Measurements from ENCODE around the gene PLEKHG2.

Gene PLEKHG2

GRCh38 chr19:39419003-39419402, 6.5 kb downstream of the PLEKHG2 start:
- DNase-seq (ENCODE audit: low read depth, low spot score): no peak

GRCh38 chr19:39420769-39421168, 8.3 kb downstream of the PLEKHG2 start:
- no peak for DNase-seq (ENCODE audit: low read depth, low spot score)

- no peak for DNase-seq (ENCODE audit: low read depth, low spot score)
These were observed 9.6 kb downstream of the PLEKHG2 start for GRCh38 chr19:39422020-39422419.

- no peak for DNase-seq (ENCODE audit: low read depth, low spot score)
These were observed 11.0 kb downstream of the PLEKHG2 start for GRCh38 chr19:39423258-39424086.

GRCh38 chr19:39424934-39425333, 12.5 kb downstream of the PLEKHG2 start:
- no peak for DNase-seq (ENCODE audit: low read depth, low spot score)

GRCh38 chr19:39425744-39426143, 13.3 kb downstream of the PLEKHG2 start:
- no peak for DNase-seq (ENCODE audit: low read depth, low spot score)

GRCh38 chr19:39426170-39426569, 13.7 kb downstream of the PLEKHG2 start:
- DNase-seq (ENCODE audit: low read depth, low spot score): no peak

GRCh38 chr19:39427707-39428106, 15.2 kb downstream of the PLEKHG2 start:
- DNase-seq (ENCODE audit: low read depth, low spot score): no peak

- peak; percentile 89 for DNase-seq (ENCODE audit: low read depth, low spot score)
These were observed 16.0 kb downstream of the PLEKHG2 start for GRCh38 chr19:39428283-39429112.

- peak; percentile 97 for DNase-seq (ENCODE audit: low read depth, low spot score)
These were observed 18.5 kb downstream of the PLEKHG2 start for GRCh38 chr19:39430675-39431593.

GRCh38 chr19:39432677-39433025, 20.2 kb downstream of the PLEKHG2 start:
- DNase-seq (ENCODE audit: low read depth, low spot score): no peak

- DNase-seq (ENCODE audit: low read depth, low spot score): no peak
These were observed 21.1 kb downstream of the PLEKHG2 start for GRCh38 chr19:39433480-39434079.

GRCh38 chr19:39434123-39435076, 21.9 kb downstream of the PLEKHG2 start:
- DNase-seq (ENCODE audit: low read depth, low spot score): no peak

- peak; percentile 92 for DNase-seq (ENCODE audit: low read depth, low spot score)
These were observed 23.3 kb downstream of the PLEKHG2 start, which contains the start of gene RPS16 for GRCh38 chr19:39435499-39436349. RPS16 (minus strand) TSS chr19:39435949; CDS start chr19:39435895, 54 bp downstream.

- DNase-seq (ENCODE audit: low read depth, low spot score): no peak
These were observed 23.9 kb downstream of the PLEKHG2 start for GRCh38 chr19:39436350-39436716.

- no peak for DNase-seq (ENCODE audit: low read depth, low spot score)
These were observed 25.9 kb downstream of the PLEKHG2 start for GRCh38 chr19:39438270-39438934.

GRCh38 chr19:39444598-39445195, 32.2 kb downstream of the PLEKHG2 start:
- no peak for DNase-seq (ENCODE audit: low read depth, low spot score)

All from brain pericyte (primary cell).